ENCODE measurements around the gene LRGUK.

LRGUK gene

GRCh38 chr7:134255814-134256213, 128.7 kb downstream of the LRGUK start:
- H3K27ac ChIP-seq (ENCODE audit: low read depth, low read length) = no peak overlapping the region
- no peaks in the 10 kb centered on the region for H3K9me3 ChIP-seq (ENCODE audit: low read length)
- no peaks in the 10 kb centered on the region for H3K36me3 ChIP-seq (ENCODE audit: insufficient read depth, low read length)
- no peak overlapping the region for H3K4me3 ChIP-seq (ENCODE audit: low read depth in 1 of 2, low read length in 2 of 2)
- no peak overlapping the region for H3K9ac ChIP-seq (ENCODE audit: low read length)
- H3K4me1 ChIP-seq (ENCODE audit: insufficient read depth, low read length) = no peaks in the 10 kb centered on the region
- no peaks in the 10 kb centered on the region for H3K27me3 ChIP-seq (ENCODE audit: control insufficient read depth in 1 of 2, insufficient read depth in 2 of 2, low read length in 2 of 2)

- Histone ChIP-seq H3K4me1 (ENCODE audit: insufficient read depth, low read length) (no peaks in the 10 kb centered on the region), H3K4me3 (ENCODE audit: low read depth in 1 of 2, low read length in 2 of 2) (no peak overlapping the region), H3K9ac (ENCODE audit: low read length) (no peak overlapping the region), H3K27me3 (ENCODE audit: control insufficient read depth in 1 of 2, insufficient read depth in 2 of 2, low read length in 2 of 2) (no peaks in the 10 kb centered on the region), H3K36me3 (ENCODE audit: insufficient read depth, low read length) (no peaks in the 10 kb centered on the region), H3K9me3 (ENCODE audit: low read length) (no peaks in the 10 kb centered on the region), H3K27ac (ENCODE audit: low read depth, low read length) (no peak overlapping the region)
These were observed 135.2 kb downstream of the LRGUK start for GRCh38 chr7:134262322-134262721.

GRCh38 chr7:134276951-134277350, 149.8 kb downstream of the LRGUK start:
- Histone ChIP-seq H3K36me3 (ENCODE audit: insufficient read depth, low read length) (no peaks in the 10 kb centered on the region), H3K9ac (ENCODE audit: low read length) (no peak overlapping the region), H3K4me3 (ENCODE audit: low read depth in 1 of 2, low read length in 2 of 2) (no peak overlapping the region), H3K4me1 (ENCODE audit: insufficient read depth, low read length) (no peaks in the 10 kb centered on the region), H3K27me3 (ENCODE audit: control insufficient read depth in 1 of 2, insufficient read depth in 2 of 2, low read length in 2 of 2) (no peaks in the 10 kb centered on the region), H3K9me3 (ENCODE audit: low read length) (no peaks in the 10 kb centered on the region), H3K27ac (ENCODE audit: low read depth, low read length) (no peak overlapping the region)

DNA sequence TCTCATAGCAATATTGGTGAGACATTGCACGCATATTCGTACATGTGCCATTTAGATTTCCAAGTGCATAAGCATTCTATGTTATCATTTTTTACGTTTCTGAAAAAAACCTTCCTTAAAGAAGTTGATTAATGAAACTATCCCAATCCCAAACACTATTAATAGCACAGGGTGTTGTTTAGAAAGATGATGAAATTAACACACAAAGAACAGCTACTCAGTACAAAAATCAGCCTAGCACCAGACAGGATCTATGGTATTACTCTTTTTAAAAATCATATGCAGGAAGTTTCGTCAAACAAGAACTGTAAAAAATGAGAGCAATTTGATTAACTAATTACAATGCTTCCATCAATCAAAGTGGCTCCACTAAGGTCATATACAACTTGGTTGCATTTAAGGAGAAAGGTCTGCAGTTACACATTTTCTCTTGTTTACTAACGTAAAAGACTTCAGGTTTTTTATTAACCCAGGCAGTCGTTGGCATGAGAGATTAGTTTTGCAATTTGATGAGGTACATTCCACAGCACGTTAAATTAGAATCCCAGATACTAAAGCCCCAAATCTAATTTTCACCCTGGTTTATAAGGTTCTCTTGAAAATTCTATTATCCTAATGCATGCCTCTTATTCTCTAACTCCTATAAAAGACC, 151.5 kb downstream of the LRGUK start:
- no peaks in the 10 kb centered on the region for H3K4me1 ChIP-seq (ENCODE audit: insufficient read depth, low read length)
- H3K36me3 ChIP-seq (ENCODE audit: insufficient read depth, low read length) = no peaks in the 10 kb centered on the region
- H3K9me3 ChIP-seq (ENCODE audit: low read length) = no peaks in the 10 kb centered on the region
- no peak overlapping the region for H3K4me3 ChIP-seq (ENCODE audit: low read depth in 1 of 2, low read length in 2 of 2)
- H3K27me3 ChIP-seq (ENCODE audit: control insufficient read depth in 1 of 2, insufficient read depth in 2 of 2, low read length in 2 of 2) = no peaks in the 10 kb centered on the region
- no peak overlapping the region for H3K9ac ChIP-seq (ENCODE audit: low read length)
- H3K27ac ChIP-seq (ENCODE audit: low read depth, low read length) = no peak overlapping the region

DNA sequence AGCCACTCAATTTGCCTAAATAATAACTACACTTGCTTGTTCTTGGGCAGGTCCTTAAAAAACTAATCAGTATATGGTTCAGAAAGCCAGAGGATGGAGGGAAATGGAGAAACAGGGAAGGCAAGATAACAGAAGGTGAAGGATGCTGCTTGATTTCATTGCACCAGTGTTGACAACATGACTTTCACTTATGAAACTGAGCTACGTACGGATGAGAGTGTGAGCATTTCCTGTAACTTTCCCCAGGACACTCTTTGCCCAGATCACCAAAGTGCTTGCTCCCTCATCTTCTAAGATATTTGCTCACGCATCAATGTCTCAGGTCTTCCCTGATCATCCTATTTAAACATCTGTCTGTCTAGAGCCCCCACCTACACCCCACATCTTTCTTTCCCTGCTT, 152.2 kb downstream of the LRGUK start:
- no peaks in the 10 kb centered on the region for H3K27me3 ChIP-seq (ENCODE audit: control insufficient read depth in 1 of 2, insufficient read depth in 2 of 2, low read length in 2 of 2)
- no peak overlapping the region for H3K9ac ChIP-seq (ENCODE audit: low read length)

GRCh38 chr7:134279898-134280297, 152.8 kb downstream of the LRGUK start:
- Histone ChIP-seq H3K9me3 (ENCODE audit: low read length) (no peaks in the 10 kb centered on the region), H3K36me3 (ENCODE audit: insufficient read depth, low read length) (no peaks in the 10 kb centered on the region), H3K27me3 (ENCODE audit: control insufficient read depth in 1 of 2, insufficient read depth in 2 of 2, low read length in 2 of 2) (no peaks in the 10 kb centered on the region), H3K27ac (ENCODE audit: low read depth, low read length) (no peak overlapping the region), H3K4me1 (ENCODE audit: insufficient read depth, low read length) (no peaks in the 10 kb centered on the region), H3K4me3 (ENCODE audit: low read depth in 1 of 2, low read length in 2 of 2) (no peak overlapping the region), H3K9ac (ENCODE audit: low read length) (no peak overlapping the region)

More for the DNA sequence above, 152.2 kb downstream of the LRGUK start:
- no peaks in the 10 kb centered on the region for H3K9me3 ChIP-seq (ENCODE audit: low read length)
- H3K4me1 ChIP-seq (ENCODE audit: insufficient read depth, low read length) = no peaks in the 10 kb centered on the region
- no peak overlapping the region for H3K4me3 ChIP-seq (ENCODE audit: low read depth in 1 of 2, low read length in 2 of 2)
- H3K36me3 ChIP-seq (ENCODE audit: insufficient read depth, low read length) = no peaks in the 10 kb centered on the region
- H3K27ac ChIP-seq (ENCODE audit: low read depth, low read length) = no peak overlapping the region

GRCh38 chr7:134280508-134280907, 153.4 kb downstream of the LRGUK start:
- Histone ChIP-seq H3K27me3 (ENCODE audit: control insufficient read depth in 1 of 2, insufficient read depth in 2 of 2, low read length in 2 of 2) (no peaks in the 10 kb centered on the region), H3K4me3 (ENCODE audit: low read depth in 1 of 2, low read length in 2 of 2) (no peak overlapping the region), H3K4me1 (ENCODE audit: insufficient read depth, low read length) (no peaks in the 10 kb centered on the region)

DNA sequence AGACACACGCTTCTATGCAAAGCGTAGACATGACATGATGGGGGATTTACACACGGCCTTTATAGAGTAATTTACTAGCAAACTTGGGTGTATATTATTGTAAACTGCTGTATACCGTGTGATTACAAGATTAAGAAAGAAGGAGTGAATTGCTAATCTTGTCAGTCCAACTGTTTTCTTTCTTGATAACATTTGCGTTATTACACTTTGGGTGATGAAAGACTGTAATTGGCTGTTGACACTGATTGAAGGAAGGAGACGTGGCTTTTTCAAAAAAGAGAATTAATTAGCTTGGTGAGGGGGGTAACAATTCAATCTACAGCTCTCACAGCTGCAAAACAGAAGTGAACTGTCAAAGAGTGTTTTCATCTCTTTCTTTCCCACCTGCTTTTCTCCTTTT, 156.9 kb downstream of the LRGUK start:
- no peaks in the 10 kb centered on the region for H3K27me3 ChIP-seq (ENCODE audit: control insufficient read depth in 1 of 2, insufficient read depth in 2 of 2, low read length in 2 of 2)
- no peaks in the 10 kb centered on the region for H3K9me3 ChIP-seq (ENCODE audit: low read length)
- H3K36me3 ChIP-seq (ENCODE audit: insufficient read depth, low read length) = no peaks in the 10 kb centered on the region
- no peak overlapping the region for H3K4me3 ChIP-seq (ENCODE audit: low read depth in 1 of 2, low read length in 2 of 2)
- no peak overlapping the region for H3K27ac ChIP-seq (ENCODE audit: low read depth, low read length)
- H3K9ac ChIP-seq (ENCODE audit: low read length) = no peak overlapping the region
- peaks cover 4% of the 10 kb centered on the region for H3K4me1 ChIP-seq (ENCODE audit: insufficient read depth, low read length)

More at GRCh38 chr7:134280508-134280907, 153.4 kb downstream of the LRGUK start:
- Histone ChIP-seq H3K9me3 (ENCODE audit: low read length) (no peaks in the 10 kb centered on the region), H3K9ac (ENCODE audit: low read length) (no peak overlapping the region), H3K27ac (ENCODE audit: low read depth, low read length) (no peak overlapping the region), H3K36me3 (ENCODE audit: insufficient read depth, low read length) (no peaks in the 10 kb centered on the region)

GRCh38 chr7:134284952-134285351, 157.8 kb downstream of the LRGUK start:
- Histone ChIP-seq H3K27me3 (ENCODE audit: control insufficient read depth in 1 of 2, insufficient read depth in 2 of 2, low read length in 2 of 2) (no peaks in the 10 kb centered on the region), H3K9me3 (ENCODE audit: low read length) (no peaks in the 10 kb centered on the region), H3K27ac (ENCODE audit: low read depth, low read length) (no peak overlapping the region), H3K36me3 (ENCODE audit: insufficient read depth, low read length) (no peaks in the 10 kb centered on the region), H3K4me3 (ENCODE audit: low read depth in 1 of 2, low read length in 2 of 2) (no peak overlapping the region), H3K9ac (ENCODE audit: low read length) (no peak overlapping the region), H3K4me1 (ENCODE audit: insufficient read depth, low read length) (peaks cover 10% of the 10 kb centered on the region)

DNA sequence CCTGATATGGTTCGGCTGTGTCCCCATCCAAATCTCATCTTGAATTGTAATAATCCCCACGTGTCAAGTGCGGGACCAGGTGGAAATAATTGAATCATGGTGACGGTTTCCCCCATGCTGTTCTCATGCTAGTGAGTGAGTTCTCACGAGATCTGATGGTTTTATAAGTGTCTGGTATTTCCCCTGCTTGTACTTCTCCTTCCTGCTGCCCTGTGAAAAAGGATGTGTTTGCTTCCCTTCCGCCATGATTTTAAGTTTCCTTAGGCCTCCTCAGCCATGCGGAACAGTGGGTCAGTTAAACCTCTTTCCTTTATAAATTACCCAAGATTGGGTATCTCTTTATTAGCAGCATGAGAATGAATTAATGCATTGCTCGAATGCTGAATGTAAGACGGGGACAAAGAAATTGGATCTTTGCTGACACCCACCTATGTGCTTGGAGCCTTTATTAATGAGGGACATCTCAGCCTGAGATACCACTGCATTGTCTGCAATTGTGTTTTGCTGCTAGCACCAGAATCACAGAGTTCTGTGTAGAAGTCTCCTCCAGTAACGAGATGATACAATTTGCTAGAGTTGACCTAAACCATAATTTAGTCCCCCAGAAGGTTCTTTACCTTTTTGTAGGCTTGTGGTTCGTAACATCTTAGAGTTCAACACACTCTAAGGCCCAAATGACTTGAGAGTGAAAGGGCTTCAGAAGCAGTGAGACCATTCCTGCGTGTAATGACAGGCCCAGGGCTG, 160.9 kb downstream of the LRGUK start:
- Histone ChIP-seq H3K36me3 (ENCODE audit: insufficient read depth, low read length) (peaks cover under 1% of the 10 kb centered on the region), H3K9me3 (ENCODE audit: low read length) (no peaks in the 10 kb centered on the region), H3K27ac (ENCODE audit: low read depth, low read length) (no peak overlapping the region), H3K9ac (ENCODE audit: low read length) (no peak overlapping the region), H3K4me3 (ENCODE audit: low read depth in 1 of 2, low read length in 2 of 2) (no peak overlapping the region), H3K4me1 (ENCODE audit: insufficient read depth, low read length) (peaks cover 13% of the 10 kb centered on the region), H3K27me3 (ENCODE audit: control insufficient read depth in 1 of 2, insufficient read depth in 2 of 2, low read length in 2 of 2) (no peaks in the 10 kb centered on the region)

- no peak overlapping the region for H3K9ac ChIP-seq (ENCODE audit: low read length)
These were observed 162.3 kb downstream of the LRGUK start for GRCh38 chr7:134289423-134289822.

GRCh38 chr7:134289841-134290240, 162.7 kb downstream of the LRGUK start:
- Histone ChIP-seq H3K9ac (ENCODE audit: low read length) (no peak overlapping the region), H3K27ac (ENCODE audit: low read depth, low read length) (no peak overlapping the region), H3K36me3 (ENCODE audit: insufficient read depth, low read length) (peaks cover 15% of the 10 kb centered on the region), H3K9me3 (ENCODE audit: low read length) (no peaks in the 10 kb centered on the region), H3K4me3 (ENCODE audit: low read depth in 1 of 2, low read length in 2 of 2) (no peak overlapping the region), H3K4me1 (ENCODE audit: insufficient read depth, low read length) (peaks cover 13% of the 10 kb centered on the region), H3K27me3 (ENCODE audit: control insufficient read depth in 1 of 2, insufficient read depth in 2 of 2, low read length in 2 of 2) (no peaks in the 10 kb centered on the region)

More at GRCh38 chr7:134289423-134289822, 162.3 kb downstream of the LRGUK start:
- Histone ChIP-seq H3K4me1 (ENCODE audit: insufficient read depth, low read length) (peaks cover 13% of the 10 kb centered on the region), H3K4me3 (ENCODE audit: low read depth in 1 of 2, low read length in 2 of 2) (no peak overlapping the region), H3K27ac (ENCODE audit: low read depth, low read length) (no peak overlapping the region), H3K36me3 (ENCODE audit: insufficient read depth, low read length) (peaks cover 11% of the 10 kb centered on the region), H3K9me3 (ENCODE audit: low read length) (no peaks in the 10 kb centered on the region), H3K27me3 (ENCODE audit: control insufficient read depth in 1 of 2, insufficient read depth in 2 of 2, low read length in 2 of 2) (no peaks in the 10 kb centered on the region)

Data from muscle layer of colon (tissue), 2 donors.